Colonic mucosa (tissue), 4 donors: ENCODE data around the gene PTPRJ. TPM values are rescaled to one million over a fixed set of nuclear protein-coding genes. Genes with fewer than 3 reads are reported as not detected.

Experiments used
- DNase-seq: peaks from one replicate; pipeline ENCODE4 v3.0.0-alpha.2; 2020
- H3K27ac ChIP-seq: fragments of 200-600 bp; one replicate; pipeline ENCODE4 v1.8.0; 2021
- H3K27me3 ChIP-seq: fragments of 200-600 bp; one replicate; pipeline ENCODE4 v1.8.0; 2021
- H3K36me3 ChIP-seq: fragments of 200-600 bp; one replicate; pipeline ENCODE4 v1.8.0; 2021
- H3K4me1 ChIP-seq: fragments of 200-600 bp; one replicate; pipeline ENCODE4 v1.8.0; 2021; ENCODE audit warnings: mild to moderate bottlenecking
- H3K4me3 ChIP-seq: fragments of 200-600 bp; one replicate; pipeline ENCODE4 v1.8.0; 2021
- H3K9ac ChIP-seq, 2 donors: one replicate each; pipeline ENCODE4 v1.7.0; 2013; ENCODE audit warnings: control low read depth in 2 of 2, low read depth in 2 of 2, low read length in 2 of 2
- H3K9me3 ChIP-seq: fragments of 200-600 bp; one replicate; pipeline ENCODE4 v1.8.0; 2021
- CTCF ChIP-seq: fragments of 200-600 bp; IDR thresholded peaks from one replicate; pipeline ENCODE4 v1.8.0; 2022; ENCODE audit warnings: antibody characterized with exemption, mild to moderate bottlenecking
- intact Hi-C: fragments of 100-400 bp; cut with DNase I; formaldehyde crosslinking; loops from one replicate; pipeline ENCODE4 v1.14.1; 2022
- total RNA-seq, 2 donors: library from RNA; stranded (reverse); fragmentation: NEBNext Ultra II Directional in 1 of 2; extraction: Animal tissue kit (Norgen Biotek cat#: 25700) in 1 of 2; gene quantifications; one replicate each; pipeline ENCODE4 v1.2.1, GENCODE V29; 2021
- donor health status: healthy.
- donor health status: DM: no; HTN: no; CAD: no.
- donor health status: DM: no; HTN: no; CAD: no.

PTPRJ gene
- total RNA-seq, 2 donors from 2014 or later = 37.5 to 45.7 TPM

DNA sequence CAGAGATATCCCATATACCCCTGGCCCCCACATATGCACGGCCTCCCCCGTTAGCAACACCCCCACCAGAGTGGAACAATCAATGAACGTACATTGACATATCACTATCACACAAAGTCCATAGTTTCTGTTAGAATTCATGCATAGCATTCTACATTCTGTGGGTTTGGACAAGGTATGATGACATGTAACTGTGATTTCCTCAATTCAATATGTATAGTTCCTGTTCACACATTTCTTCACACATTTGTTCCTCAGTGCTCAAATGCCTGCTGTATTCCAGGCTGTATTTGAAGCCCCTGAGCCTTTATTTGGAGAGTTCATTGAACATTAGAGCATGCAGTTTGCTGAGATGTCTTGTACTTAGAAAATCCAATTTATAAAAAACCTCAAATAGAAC is 69.9 kb downstream of the PTPRJ start:
- peaks cover 10% of the 10 kb centered on the region for H3K4me1 ChIP-seq
- no peak overlapping the region for H3K4me3 ChIP-seq
- no peak overlapping the region for H3K27ac ChIP-seq
- TF ChIP-seq CTCF = no peak
- no peaks in the 10 kb centered on the region for H3K27me3 ChIP-seq
- no peak for DNase-seq
- H3K36me3 ChIP-seq = no peaks in the 10 kb centered on the region
- no peaks in the 10 kb centered on the region for H3K9me3 ChIP-seq
- intact Hi-C loops = no loop called here
- H3K9ac ChIP-seq = no peak overlapping the region

- H3K36me3 ChIP-seq = no peaks in the 10 kb centered on the region
- H3K27ac ChIP-seq = no peak overlapping the region
- H3K9ac ChIP-seq = no peak overlapping the region
- H3K9me3 ChIP-seq = no peaks in the 10 kb centered on the region
- no peaks in the 10 kb centered on the region for H3K27me3 ChIP-seq
- intact Hi-C loops = no loop called here
- DNase-seq = no peak
- TF ChIP-seq CTCF = no peak
- peaks cover 18% of the 10 kb centered on the region for H3K4me1 ChIP-seq
- no peak overlapping the region for H3K4me3 ChIP-seq
Measured at GRCh38 chr11:48051217-48051830, 71.0 kb downstream of the PTPRJ start.

GRCh38 chr11:48052183-48053044 is 72.1 kb downstream of the PTPRJ start:
- no peak for DNase-seq
- Histone ChIP-seq H3K4me1 (peaks cover 26% of the 10 kb centered on the region), H3K36me3 (no peaks in the 10 kb centered on the region), H3K27ac (no peak overlapping the region), H3K4me3 (no peak overlapping the region), H3K27me3 (no peaks in the 10 kb centered on the region), H3K9ac (no peak overlapping the region), H3K9me3 (no peaks in the 10 kb centered on the region)
- intact Hi-C loops = no loop called here
- TF ChIP-seq CTCF = no peak

- DNase-seq = no peak
- no peak overlapping the region for H3K4me3 ChIP-seq
- no peaks in the 10 kb centered on the region for H3K9me3 ChIP-seq
- TF ChIP-seq CTCF = no peak
- no peaks in the 10 kb centered on the region for H3K36me3 ChIP-seq
- intact Hi-C loops = no loop called here
- H3K4me1 ChIP-seq = peaks cover 26% of the 10 kb centered on the region
- no peaks in the 10 kb centered on the region for H3K27me3 ChIP-seq
- peak overlapping the region in 1 of 2 donors; percentile 24 for H3K9ac ChIP-seq
- peak overlapping the region; percentile 63 for H3K27ac ChIP-seq
Measured at GRCh38 chr11:48054994-48055291, 74.6 kb downstream of the PTPRJ start.

- H3K4me3 ChIP-seq = no peak overlapping the region
- H3K9me3 ChIP-seq = no peaks in the 10 kb centered on the region
- H3K4me1 ChIP-seq = peaks cover 26% of the 10 kb centered on the region
- no peaks in the 10 kb centered on the region for H3K27me3 ChIP-seq
- TF ChIP-seq CTCF = no peak
- H3K36me3 ChIP-seq = no peaks in the 10 kb centered on the region
- H3K27ac ChIP-seq = peak overlapping the region; percentile 63
- peak; percentile 71 for DNase-seq
- intact Hi-C loops = no loop called here
- H3K9ac ChIP-seq = peak overlapping the region; percentile 8 to 24
Measured at GRCh38 chr11:48055292-48056132, 75.2 kb downstream of the PTPRJ start.
